ENCODE measurements around the gene SDK1.

Gene SDK1

DNA sequence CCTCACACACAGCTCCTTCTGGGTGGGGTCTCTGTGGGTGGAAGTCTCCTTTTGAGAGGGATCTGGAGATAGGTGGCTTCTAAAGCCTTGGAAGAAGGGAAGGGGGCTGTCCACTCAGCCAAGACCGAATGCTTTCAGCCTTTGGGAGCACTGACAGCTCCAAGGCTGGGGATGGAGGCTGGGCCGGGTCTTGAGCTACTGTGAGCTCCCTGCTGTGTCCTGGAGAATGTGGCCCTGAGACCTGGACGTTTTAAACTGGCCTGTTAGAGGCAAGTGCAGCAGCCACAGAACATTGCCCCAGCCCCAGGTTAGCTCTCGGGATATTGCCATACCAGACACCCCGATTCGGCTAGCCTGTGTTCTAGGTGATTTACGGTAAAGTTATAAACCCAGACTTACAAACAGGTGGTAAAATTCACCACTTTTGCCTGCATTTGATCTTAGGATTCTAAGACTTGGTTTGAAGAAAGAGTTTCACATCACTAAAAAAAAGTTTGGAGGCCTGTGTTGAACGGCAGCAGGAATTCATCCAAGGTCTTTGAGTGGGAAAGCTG, 832.5 kb downstream of the SDK1 start:
- no peak for DNase-seq (ENCODE audit: extremely low read depth, low read depth)
- TF ChIP-seq, protein P1, sequence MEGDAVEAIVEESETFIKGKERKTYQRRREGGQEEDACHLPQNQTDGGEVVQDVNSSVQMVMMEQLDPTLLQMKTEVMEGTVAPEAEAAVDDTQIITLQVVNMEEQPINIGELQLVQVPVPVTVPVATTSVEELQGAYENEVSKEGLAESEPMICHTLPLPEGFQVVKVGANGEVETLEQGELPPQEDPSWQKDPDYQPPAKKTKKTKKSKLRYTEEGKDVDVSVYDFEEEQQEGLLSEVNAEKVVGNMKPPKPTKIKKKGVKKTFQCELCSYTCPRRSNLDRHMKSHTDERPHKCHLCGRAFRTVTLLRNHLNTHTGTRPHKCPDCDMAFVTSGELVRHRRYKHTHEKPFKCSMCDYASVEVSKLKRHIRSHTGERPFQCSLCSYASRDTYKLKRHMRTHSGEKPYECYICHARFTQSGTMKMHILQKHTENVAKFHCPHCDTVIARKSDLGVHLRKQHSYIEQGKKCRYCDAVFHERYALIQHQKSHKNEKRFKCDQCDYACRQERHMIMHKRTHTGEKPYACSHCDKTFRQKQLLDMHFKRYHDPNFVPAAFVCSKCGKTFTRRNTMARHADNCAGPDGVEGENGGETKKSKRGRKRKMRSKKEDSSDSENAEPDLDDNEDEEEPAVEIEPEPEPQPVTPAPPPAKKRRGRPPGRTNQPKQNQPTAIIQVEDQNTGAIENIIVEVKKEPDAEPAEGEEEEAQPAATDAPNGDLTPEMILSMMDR (IDR thresholded peaks at IDR 0.05; ENCODE audit: low read depth, low read length, missing control alignments) = no peak
- H3K4me3 ChIP-seq (replicated peaks; ENCODE audit: low read depth, low read length) = no peak overlapping the region

DNA sequence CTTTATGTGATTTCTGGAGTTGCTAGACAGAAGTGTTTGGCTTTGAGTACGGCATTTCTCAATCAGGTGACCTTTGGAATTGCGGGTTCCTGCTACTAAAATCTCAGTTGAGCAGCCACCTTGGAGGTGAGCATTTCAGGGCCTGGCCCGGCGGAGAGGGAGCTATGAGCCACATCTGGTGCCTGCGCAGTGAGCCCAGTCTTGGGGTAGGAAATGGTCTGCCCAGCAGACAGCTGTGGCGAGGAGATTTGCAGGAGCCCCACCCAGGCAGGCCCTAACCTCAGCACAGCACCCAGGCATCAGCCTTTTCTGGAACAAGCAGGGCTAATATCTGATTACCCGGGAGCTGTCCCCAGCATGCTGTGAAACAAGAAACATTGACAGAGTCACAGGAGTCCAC, 833.2 kb downstream of the SDK1 start:
- H3K4me3 ChIP-seq (replicated peaks; ENCODE audit: low read depth, low read length) = no peak overlapping the region
- TF ChIP-seq, protein P1 (IDR thresholded peaks at IDR 0.05; ENCODE audit: low read depth, low read length, missing control alignments) = no peak
- DNase-seq (ENCODE audit: extremely low read depth, low read depth) = no peak

DNA sequence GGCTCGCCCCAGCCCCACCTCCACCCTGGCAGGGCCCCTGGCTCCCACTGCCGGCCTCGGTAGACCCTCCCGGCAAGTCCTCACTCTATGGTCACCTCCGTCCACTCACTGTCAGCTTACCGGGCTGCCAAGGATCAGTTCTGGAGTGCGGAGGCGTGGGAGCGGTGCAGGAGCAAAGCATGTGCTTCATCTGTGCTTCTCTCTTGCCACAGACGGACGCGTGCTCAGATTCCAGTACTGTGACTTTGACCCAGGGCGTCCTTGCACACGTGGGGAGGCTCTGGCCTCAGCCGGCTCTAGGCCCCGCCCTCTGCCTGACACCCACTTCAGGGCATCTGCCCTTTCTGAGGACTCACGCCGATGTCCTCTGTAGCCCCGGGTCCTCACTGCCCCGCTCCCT, 833.6 kb downstream of the SDK1 start:
- TF ChIP-seq, protein P1 (IDR thresholded peaks at IDR 0.05; ENCODE audit: low read depth, low read length, missing control alignments) = no peak

DNA sequence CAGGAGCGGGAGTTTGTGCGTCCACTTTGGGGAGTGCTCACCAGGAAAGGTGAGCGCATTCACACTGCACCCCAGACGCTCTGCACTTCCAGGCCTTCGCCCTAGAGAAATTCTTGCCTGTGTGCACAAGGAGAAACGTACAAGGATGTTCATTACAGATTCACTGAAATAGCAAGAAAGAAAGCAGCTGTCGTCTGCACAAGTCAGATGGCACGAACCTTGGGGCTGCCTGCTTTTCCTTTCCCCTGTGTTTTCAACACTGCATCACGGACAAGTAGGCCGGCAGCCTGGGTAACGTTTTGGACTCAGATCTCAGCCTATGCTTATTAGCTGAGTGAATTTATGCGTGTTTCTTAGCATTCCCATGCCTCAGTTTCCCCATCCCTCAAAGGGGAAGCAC, 834.2 kb downstream of the SDK1 start:
- no peak for DNase-seq (ENCODE audit: extremely low read depth, low read depth)
- TF ChIP-seq, protein P1 (IDR thresholded peaks at IDR 0.05; ENCODE audit: low read depth, low read length, missing control alignments) = no peak
- no peak overlapping the region for H3K4me3 ChIP-seq (replicated peaks; ENCODE audit: low read depth, low read length)

More for the DNA sequence above, 833.6 kb downstream of the SDK1 start:
- DNase-seq (ENCODE audit: extremely low read depth, low read depth) = no peak
- H3K4me3 ChIP-seq (replicated peaks; ENCODE audit: low read depth, low read length) = no peak overlapping the region

DNA sequence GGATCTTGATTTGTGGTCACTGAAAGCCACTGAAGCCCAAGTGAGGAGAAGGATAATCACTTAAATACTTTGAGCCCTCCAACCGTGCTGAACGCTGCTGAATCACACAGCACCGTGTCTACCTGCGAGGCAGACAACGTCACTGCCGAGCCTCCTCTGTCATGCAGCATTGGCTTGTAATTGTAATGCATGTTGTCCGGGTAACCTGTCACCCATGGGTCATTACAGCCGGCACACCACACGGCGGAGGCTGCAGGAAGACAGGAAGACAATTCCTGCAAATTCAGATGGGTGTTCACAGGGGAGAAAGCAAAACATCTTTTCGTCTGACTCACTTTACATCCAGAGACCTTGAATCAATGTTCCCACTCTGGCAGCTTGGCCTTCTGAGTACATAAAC, 835.0 kb downstream of the SDK1 start:
- TF ChIP-seq, protein P1 (IDR thresholded peaks at IDR 0.05; ENCODE audit: low read depth, low read length, missing control alignments) = no peak
- H3K4me3 ChIP-seq (replicated peaks; ENCODE audit: low read depth, low read length) = no peak overlapping the region
- DNase-seq (ENCODE audit: extremely low read depth, low read depth) = no peak

DNA sequence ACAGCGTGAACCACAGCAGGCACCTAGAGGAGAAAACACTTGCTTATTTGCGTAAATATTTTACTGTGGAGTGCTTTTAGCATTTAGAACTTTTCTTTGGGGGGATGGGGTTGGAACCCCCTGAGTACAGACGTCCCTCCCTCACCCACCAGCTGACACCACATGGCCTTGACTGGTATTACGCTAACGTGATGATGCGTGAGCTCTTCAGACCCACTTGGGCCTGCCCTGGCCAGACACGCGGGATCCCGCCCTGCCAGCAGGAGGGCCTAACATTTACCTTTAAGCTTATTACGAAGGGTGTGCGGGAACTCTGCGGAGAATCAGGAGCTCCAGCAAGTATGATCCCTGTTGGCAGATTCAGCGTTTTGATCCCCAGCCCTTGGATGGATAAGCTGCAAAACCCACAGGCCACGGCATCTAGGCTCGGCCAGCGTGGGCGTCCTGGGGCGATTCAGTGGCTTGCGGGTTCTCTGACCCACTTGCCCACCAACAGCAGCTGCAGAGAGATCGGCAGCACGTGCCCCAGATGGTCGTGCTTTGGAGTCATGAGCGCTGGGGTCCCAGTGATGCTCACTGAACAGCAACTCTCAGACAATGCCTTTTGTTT, 835.6 kb downstream of the SDK1 start:
- TF ChIP-seq, protein P1 (IDR thresholded peaks at IDR 0.05; ENCODE audit: low read depth, low read length, missing control alignments) = no peak
- no peak for DNase-seq (ENCODE audit: extremely low read depth, low read depth)
- no peak overlapping the region for H3K4me3 ChIP-seq (replicated peaks; ENCODE audit: low read depth, low read length)

DNA sequence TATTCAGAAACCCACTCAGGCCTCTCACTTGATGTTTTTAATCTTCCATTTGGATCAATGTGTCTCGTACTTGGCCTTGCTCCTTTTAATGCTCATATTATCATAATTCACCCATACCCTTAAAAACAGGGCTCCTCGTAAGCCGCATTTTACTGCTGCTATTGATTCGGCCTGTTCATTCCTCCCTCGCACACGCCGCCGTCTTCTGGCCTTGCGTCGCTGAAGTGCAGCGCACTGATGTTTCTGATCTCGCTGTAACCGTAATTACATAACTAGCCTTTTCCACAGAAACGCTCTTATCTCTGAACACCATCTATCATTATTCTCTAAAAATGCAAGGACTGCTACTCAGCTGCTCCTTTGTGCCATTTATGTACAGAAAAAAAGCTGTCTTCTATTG, 836.5 kb downstream of the SDK1 start:
- H3K4me3 ChIP-seq (replicated peaks; ENCODE audit: low read depth, low read length) = no peak overlapping the region
- TF ChIP-seq, protein P1 (IDR thresholded peaks at IDR 0.05; ENCODE audit: low read depth, low read length, missing control alignments) = no peak
- DNase-seq (ENCODE audit: extremely low read depth, low read depth) = no peak
